WI38 (cell line): ENCODE measurements around the gene MRGPRE.

Experiments used
- H3K4me3 ChIP-seq: 2 replicates; pipeline ENCODE4 v1.5.1; 2011; ENCODE audit warnings: low read depth, mild to moderate bottlenecking, control low read depth, low read length
- CTCF ChIP-seq: IDR thresholded peaks from 2 replicates; pipeline ENCODE4 v1.5.1; 2012; ENCODE audit warnings: low read depth, mild to moderate bottlenecking, control low read depth, low read length

Gene MRGPRE

GRCh38 chr11:3237119-3237518 is 4.9 kb upstream of the MRGPRE start:
- TF ChIP-seq CTCF = no peak
- no peak overlapping the region for H3K4me3 ChIP-seq

- no peak for TF ChIP-seq CTCF
Observed at GRCh38 chr11:3234846-3235245, 2.6 kb upstream of the MRGPRE start.

GRCh38 chr11:3232956-3233355 is 739 bp upstream of the MRGPRE start:
- H3K4me3 ChIP-seq = no peak overlapping the region
- no peak for TF ChIP-seq CTCF

More at GRCh38 chr11:3234846-3235245, 2.6 kb upstream of the MRGPRE start:
- no peak overlapping the region for H3K4me3 ChIP-seq

- TF ChIP-seq CTCF = no peak
- no peak overlapping the region for H3K4me3 ChIP-seq
Observed at GRCh38 chr11:3231550-3231850, 717 bp downstream of the MRGPRE start.

GRCh38 chr11:3230636-3231549 is 1.3 kb downstream of the MRGPRE start:
- H3K4me3 ChIP-seq = no peak overlapping the region
- no peak for TF ChIP-seq CTCF

GRCh38 chr11:3229673-3230630 is 2.3 kb downstream of the MRGPRE start:
- H3K4me3 ChIP-seq = no peak overlapping the region
- no peak for TF ChIP-seq CTCF

GRCh38 chr11:3228445-3228829 is 3.8 kb downstream of the MRGPRE start:
- no peak overlapping the region for H3K4me3 ChIP-seq
- TF ChIP-seq CTCF = no peak
